H1 (cell line): Measurements from ENCODE around the gene SH3BP2. TPM values are rescaled to one million over a fixed set of nuclear protein-coding genes. Genes with fewer than 3 reads are reported as not detected.

Experiments used
- CTCF ChIA-PET: fragments of 300-600 bp; sonication (Branson Sonifier 250); formaldehyde crosslinking; loops from one replicate; lab custom pipeline; 2021; ENCODE audit not compliant: partially characterized antibody; lab: Charles Lee
- POLR2A ChIA-PET: fragments of 300-600 bp; sonication (Branson Sonifier 250); formaldehyde crosslinking; loops from one replicate; lab custom pipeline; 2021; ENCODE audit warnings: inconsistent platforms; ENCODE audit not compliant: partially characterized antibody; lab: Charles Lee
- DNase-seq, 2 experiments: peaks; one replicate each; pipeline versions ENCODE4 v3.0.0 to v3.0.0-alpha.2; 2010 to 2022; ENCODE audit warnings: low spot score in 2 of 2, low read depth in 1 of 2, mixed read lengths in 1 of 2
- FAIRE-seq: peaks from 2 replicates; lab custom pipeline; 2011; peaks lifted over from hg19 to GRCh38; lab: Jason Lieb, UNC
- H2AFZ ChIP-seq: 2 replicates; pipeline ENCODE4 v1.8.1; 2012; ENCODE audit warnings: low read length, inconsistent platforms
- H2AK5ac ChIP-seq: 2 replicates; pipeline ENCODE4 v1.6.1; 2013; ENCODE audit warnings: low read depth, low read length
- H2BK120ac ChIP-seq: replicated peaks from 2 replicates; pipeline ENCODE3; 2013; ENCODE audit warnings: low read depth, low read length, inconsistent platforms
- H2BK12ac ChIP-seq: 2 replicates; pipeline ENCODE4 v1.6.1; 2013; ENCODE audit warnings: low read depth, low read length
- H2BK15ac ChIP-seq: 2 replicates; pipeline ENCODE4 v1.6.1; 2013; ENCODE audit warnings: low read length
- H2BK20ac ChIP-seq: 2 replicates; pipeline ENCODE4 v1.6.1; 2013; ENCODE audit warnings: low read length
- H2BK5ac ChIP-seq: 2 replicates; pipeline ENCODE4 v1.6.1; 2013; ENCODE audit warnings: low read depth, low read length
- H3K14ac ChIP-seq: 2 replicates; pipeline ENCODE4 v1.6.1; 2013; ENCODE audit warnings: inconsistent platforms; ENCODE audit not compliant: insufficient read length
- H3K18ac ChIP-seq: 2 replicates; pipeline ENCODE4 v1.6.1; 2013; ENCODE audit warnings: low read length; ENCODE audit errors: extremely low read depth
- H3K23ac ChIP-seq: 2 replicates; pipeline ENCODE4 v1.6.1; 2013; ENCODE audit warnings: inconsistent platforms; ENCODE audit not compliant: insufficient read length
- H3K23me2 ChIP-seq: 2 replicates; pipeline ENCODE4 v1.6.1; 2013; ENCODE audit warnings: low read depth, low read length
- H3K27ac ChIP-seq: 2 replicates; pipeline ENCODE4 v1.6.1; 2011; ENCODE audit warnings: low read depth, low read length, inconsistent platforms
- H3K27me3 ChIP-seq, 4 experiments: replicated peaks in 1 of 4; 1 replicate in 1 of 4; 2 replicates in 3 of 4; pipeline versions ENCODE4 v1.6.1 to v1.8.1; 2011 to 2013; ENCODE audit warnings: low read length in 3 of 4, mild to moderate bottlenecking in 3 of 4, inconsistent platforms in 2 of 4, mixed read lengths in 2 of 4, moderate library complexity in 1 of 4; ENCODE audit not compliant: control insufficient read depth in 3 of 4, insufficient read depth in 3 of 4; ENCODE audit errors: extremely low read depth in 1 of 4
- H3K36me3 ChIP-seq, 4 experiments: 2 replicates each; pipeline versions ENCODE4 v1.6.1 to v1.8.1; 2011 to 2013; ENCODE audit warnings: mild to moderate bottlenecking in 4 of 4, low read length in 3 of 4, moderate library complexity in 2 of 4, control low read depth in 1 of 4, inconsistent platforms in 1 of 4; ENCODE audit not compliant: insufficient read depth in 4 of 4, control insufficient read depth in 2 of 4
- H3K4ac ChIP-seq: replicated peaks from 2 replicates; pipeline ENCODE3; 2013; ENCODE audit warnings: low read length, low read depth, mixed read lengths, inconsistent platforms; ENCODE audit not compliant: insufficient read length
- H3K4me1 ChIP-seq, 4 experiments: replicated peaks in 1 of 4; 1 replicate in 1 of 4; 2 replicates in 3 of 4; pipeline versions ENCODE4 v1.6.1 to v1.8.1; 2011 to 2013; ENCODE audit warnings: low read length in 3 of 4, inconsistent platforms in 2 of 4, mixed read lengths in 1 of 4; ENCODE audit not compliant: insufficient read depth in 4 of 4, control insufficient read depth in 3 of 4
- H3K4me2 ChIP-seq, 2 experiments: 2 replicates each; pipeline versions ENCODE4 v1.6.1 to v1.8.1; 2011 to 2013; ENCODE audit warnings: low read depth in 2 of 2, low read length in 2 of 2, control low read depth in 1 of 2, inconsistent platforms in 1 of 2, mild to moderate bottlenecking in 1 of 2; ENCODE audit not compliant: insufficient read depth in 1 of 2
- H3K4me3 ChIP-seq, 4 experiments: fragments of 200-600, 300-600 bp in 1 of 4; sonication (generic), shearing (Covaris generic), sonication (Bioruptor Twin) in 1 of 4; 2 replicates each; pipeline versions ENCODE4 v1.5.1 to v1.8.1; 2011 to 2016; ENCODE audit warnings: low read length in 4 of 4, low read depth in 3 of 4, control low read depth in 2 of 4, inconsistent platforms in 2 of 4, mild to moderate bottlenecking in 2 of 4, mixed read lengths in 1 of 4, moderate library complexity in 1 of 4; ENCODE audit not compliant: insufficient read depth in 2 of 4; ENCODE audit errors: extremely low read depth in 1 of 4
- H3K56ac ChIP-seq: replicated peaks from 2 replicates; pipeline ENCODE3; 2013; ENCODE audit warnings: low read depth, mild to moderate bottlenecking, mixed read lengths, low read length, inconsistent platforms; ENCODE audit not compliant: insufficient read length
- H3K79me1 ChIP-seq: 2 replicates; pipeline ENCODE4 v1.6.1; 2013; ENCODE audit warnings: low read depth, low read length, control low read depth
- H3K79me2 ChIP-seq, 2 experiments: 2 replicates each; pipeline versions ENCODE4 v1.6.1 to v1.8.1; 2012 to 2013; ENCODE audit warnings: low read length in 2 of 2, mild to moderate bottlenecking in 2 of 2, inconsistent platforms in 1 of 2; ENCODE audit not compliant: insufficient read depth in 2 of 2, control insufficient read depth in 1 of 2
- H3K9ac ChIP-seq, 4 experiments: replicated peaks in 1 of 4; 1 replicate in 1 of 4; 2 replicates in 3 of 4; pipeline versions ENCODE4 v1.6.1 to v1.8.1; 2011 to 2013; ENCODE audit warnings: low read depth in 3 of 4, low read length in 3 of 4, control low read depth in 2 of 4, mild to moderate bottlenecking in 2 of 4, moderate library complexity in 2 of 4, inconsistent platforms in 1 of 4; ENCODE audit errors: extremely low read depth in 1 of 4
- H3K9me3 ChIP-seq, 2 experiments: 2 replicates each; pipeline versions ENCODE4 v1.6.1 to v1.8.1; 2012 to 2013; ENCODE audit warnings: mild to moderate bottlenecking in 2 of 2, moderate library complexity in 2 of 2, control low read depth in 1 of 2, inconsistent platforms in 1 of 2, low read depth in 1 of 2, low read length in 1 of 2, mixed read lengths in 1 of 2; ENCODE audit not compliant: insufficient read depth in 2 of 2
- H4K20me1 ChIP-seq, 2 experiments: replicated peaks in 1 of 2; 2 replicates each; pipeline versions ENCODE3 to v1.8.1; 2011 to 2013; ENCODE audit warnings: inconsistent platforms in 2 of 2, low read length in 2 of 2, mild to moderate bottlenecking in 1 of 2; ENCODE audit not compliant: insufficient read depth in 2 of 2, control insufficient read depth in 1 of 2
- H4K5ac ChIP-seq: 2 replicates; pipeline ENCODE4 v1.6.1; 2013; ENCODE audit warnings: low read length, low read depth, mixed read lengths, inconsistent platforms; ENCODE audit not compliant: insufficient read length
- H4K8ac ChIP-seq: 2 replicates; pipeline ENCODE4 v1.8.0; 2013; ENCODE audit warnings: mild to moderate bottlenecking, moderate library complexity, low read length, inconsistent platforms; ENCODE audit not compliant: insufficient read depth; ENCODE audit errors: extremely low read depth
- H4K91ac ChIP-seq: replicated peaks from 2 replicates; pipeline ENCODE3; 2013; ENCODE audit warnings: low read length, mixed read lengths, inconsistent platforms; ENCODE audit not compliant: insufficient read length
- BCL11A ChIP-seq, 2 experiments: IDR thresholded peaks; one replicate each; pipeline ENCODE4 v1.6.1; 2011; ENCODE audit warnings: low read depth in 2 of 2, low read length in 2 of 2, mild to moderate bottlenecking in 2 of 2
- BRCA1 ChIP-seq: IDR thresholded peaks from 2 replicates; pipeline ENCODE4 v1.6.1; 2012; ENCODE audit warnings: low read depth, low read length, improper control_type of control experiment
- EP300 ChIP-seq, 2 experiments: IDR thresholded peaks; 1 replicate in 1 of 2; 2 replicates in 1 of 2; pipeline ENCODE4 v1.6.1; 2011 to 2012; ENCODE audit warnings: low read depth in 2 of 2, low read length in 2 of 2, mild to moderate bottlenecking in 2 of 2, borderline replicate concordance in 1 of 2, inconsistent platforms in 1 of 2, moderate library complexity in 1 of 2
- GTF2F1 ChIP-seq: IDR thresholded peaks from 2 replicates; pipeline ENCODE4 v1.6.1; 2012; ENCODE audit warnings: low read depth, low read length, improper control_type of control experiment, borderline replicate concordance
- JUN ChIP-seq: IDR thresholded peaks from 2 replicates; pipeline ENCODE4 v1.6.1; 2011; ENCODE audit warnings: low read depth, mild to moderate bottlenecking, improper control_type of control experiment, low read length
- MAFK ChIP-seq: IDR thresholded peaks from 2 replicates; pipeline ENCODE4 v1.6.1; 2012; ENCODE audit warnings: low read depth, mild to moderate bottlenecking, improper control_type of control experiment, low read length
- RAD21 ChIP-seq, 2 experiments: IDR thresholded peaks in 1 of 2; conservative IDR thresholded peaks in 1 of 2; 2 replicates each; pipeline ENCODE4 v1.6.1; 2011; ENCODE audit warnings: low read depth in 2 of 2, low read length in 2 of 2, improper control_type of control experiment in 1 of 2, inconsistent platforms in 1 of 2, mild to moderate bottlenecking in 1 of 2, moderate library complexity in 1 of 2
- SIN3A ChIP-seq, 2 experiments: IDR thresholded peaks in 1 of 2; conservative IDR thresholded peaks in 1 of 2; 2 replicates each; pipeline ENCODE4 v1.6.1; 2011 to 2012; ENCODE audit warnings: low read length in 2 of 2, improper control_type of control experiment in 1 of 2, low read depth in 1 of 2, mild to moderate bottlenecking in 1 of 2
- SRF ChIP-seq: IDR thresholded peaks from 2 replicates; pipeline ENCODE4 v1.6.1; 2011; ENCODE audit warnings: mild to moderate bottlenecking, low read depth, low read length, moderate library complexity
- WGBS, 2 experiments: shearing (Covaris generic) in 1 of 2; methylation state at CpG; one replicate each; pipeline versions ENCODE4 v1.1.6 to v1.1.7; 2013 to 2015; ENCODE audit warnings: low lambda C conversion rate in 2 of 2, mixed read lengths in 2 of 2, inconsistent platforms in 1 of 2, low coverage in 1 of 2, missing lambda C conversion rate in 1 of 2; ENCODE audit not compliant: insufficient replicate concordance in 2 of 2, insufficient coverage in 1 of 2, insufficient read length in 1 of 2; ENCODE audit errors: extremely low coverage in 1 of 2, missing lambda C conversion rate in 1 of 2; 5-methylcytosine and 5-hydroxymethylcytosine counted together
- polyA plus RNA-seq, 7 experiments: library from polyadenylated mRNA; depleted of rRNA in 3 of 7; stranded (reverse) in 5 of 7; unstranded in 2 of 7; fragments of >200 nt in 5 of 7; fragments of 200-250 nt in 2 of 7; gene quantifications; 1 replicate in 5 of 7; 2 replicates in 1 of 7; 4 replicates in 1 of 7; pipeline versions ENCODE4 v1.2.1 to v1.2.3, GENCODE V29; 2011 to 2013; ENCODE audit warnings: missing spikeins in 2 of 7, mixed read lengths in 2 of 7
- total RNA-seq: library from RNA; stranded (reverse); fragmentation: NEBNext Ultra II Directional; extraction: Animal tissue kit (Norgen Biotek cat#: 25700); gene quantifications from 2 replicates; pipeline ENCODE4 v1.2.1, GENCODE V29; 2021

Gene SH3BP2
- total and polyA plus RNA-seq, 2 of the 8 experiments (the other 6 are each of a cell fraction or from before 2014, with no cell fraction given) = 27.4 to 31.4 TPM

- Histone ChIP-seq H3K23me2 (no peaks in the 10 kb centered on the region), H2AK5ac (no peak overlapping the region), H4K20me1 (peaks cover 0 to 5% of the 10 kb centered on the region in 2 experiments), H3K79me2 (no peaks in the 10 kb centered on the region), H3K79me1 (no peaks in the 10 kb centered on the region), H3K9me3 (no peaks in the 10 kb centered on the region), H4K5ac (no peak overlapping the region), H2BK12ac (no peak overlapping the region), H3K4me2 (no peak overlapping the region), H3K4me1 (peaks cover 0 to 11% (median 5%) of the 10 kb centered on the region in 4 experiments; a peak in 6 of 7 replicates), H4K8ac (no peak overlapping the region), H3K4ac (no peak overlapping the region), H2BK20ac (no peak overlapping the region), H2BK120ac (no peak overlapping the region), H3K36me3 (peaks cover 0 to 19% (median 12%) of the 10 kb centered on the region in 4 experiments; a peak in 7 of 8 replicates), H3K4me3 (no peak overlapping the region), H2BK15ac (no peak overlapping the region), H4K91ac (no peak overlapping the region), H3K56ac (no peak overlapping the region), H2AFZ (no peak overlapping the region), H3K9ac (no peak overlapping the region; a peak in 1 of 7 replicates), H3K27me3 (no peaks in the 10 kb centered on the region), H3K18ac (no peak overlapping the region), H3K27ac (no peak overlapping the region), H3K14ac (no peak overlapping the region), H3K23ac (no peak overlapping the region), H2BK5ac (no peak overlapping the region)
- DNase-seq (peak in 1 of 2 experiments; percentile 33), FAIRE-seq (no peak)
- no peak for TF ChIP-seq SIN3A (conservative IDR thresholded peaks at IDR 0.05 in 1 of 2, IDR thresholded peaks at IDR 0.05 in 1 of 2; ENCODE audit: low read depth in 1 of 2, low read length in 2 of 2)
- no peak for TF ChIP-seq BRCA1
- no peak for TF ChIP-seq MAFK
- no peak for TF ChIP-seq RAD21 (IDR thresholded peaks at IDR 0.05 in 1 of 2, conservative IDR thresholded peaks at IDR 0.05 in 1 of 2; ENCODE audit: low read depth in 2 of 2, low read length in 2 of 2)
- no peak for TF ChIP-seq GTF2F1
- TF ChIP-seq JUN = no peak
- TF ChIP-seq SRF = no peak
- TF ChIP-seq BCL11A (IDR thresholded peaks at IDR 0.05; ENCODE audit: low read depth in 2 of 2, low read length in 2 of 2) = no peak
- no peak for TF ChIP-seq EP300 (IDR thresholded peaks at IDR 0.05; ENCODE audit: borderline replicate concordance in 1 of 2, low read depth in 2 of 2, low read length in 2 of 2)
- 81% methylated on average over 5 of the region's 5 CpGs; no CpG with 5 or more reads in 1 of the 2 experiments for WGBS, 2 experiments
- CTCF ChIA-PET = interaction anchor here (0.6 to 1.4 kb wide), 4 partner anchors 11 to 31 kb away, joined by 3 read pairs; no protein-coding TSS in a partner anchor
- POLR2A ChIA-PET = interaction anchor here (0.8 to 8.8 kb wide), 5 partner anchors 9 to 24 kb away, joined by 3 to 75 read pairs (median 6); no protein-coding TSS in a partner anchor
Measured at GRCh38 chr4:2836391-2836859, 43.5 kb downstream of the SH3BP2 start.
